Spleen (tissue), 11 donors: ENCODE measurements around the gene CAPN9. TPM values are rescaled to one million over a fixed set of nuclear protein-coding genes. Genes with fewer than 3 reads are reported as not detected.

Experiments used
- DNase-seq: peaks from one replicate; pipeline ENCODE4 v3.0.0-alpha.2; 2020
- H3K27ac ChIP-seq, 8 donors: fragments of 200-600 bp; sonication (generic) in 7 of 8; 1 replicate in 4 of 8; 2 replicates in 4 of 8; pipeline versions ENCODE4 v1.5.0 to v1.8.0; 2016 to 2021; ENCODE audit warnings: inconsistent platforms in 4 of 8, mild to moderate bottlenecking in 4 of 8, moderate library complexity in 1 of 8
- H3K27me3 ChIP-seq, 7 donors: fragments of 200-600 bp; sonication (generic) in 6 of 7; replicated peaks in 1 of 7; 1 replicate in 4 of 7; 2 replicates in 3 of 7; pipeline versions ENCODE4 v1.5.0 to v1.8.0; 2016 to 2021; ENCODE audit warnings: inconsistent platforms in 3 of 7, mild to moderate bottlenecking in 1 of 7
- H3K36me3 ChIP-seq, 6 donors: fragments of 200-600 bp; sonication (generic) in 5 of 6; 1 replicate in 4 of 6; 2 replicates in 2 of 6; pipeline versions ENCODE4 v1.5.0 to v1.8.0; 2016 to 2021; ENCODE audit warnings: inconsistent platforms in 2 of 6
- H3K4me1 ChIP-seq, 6 donors: fragments of 200-600 bp; sonication (generic) in 5 of 6; 1 replicate in 3 of 6; 2 replicates in 3 of 6; pipeline versions ENCODE4 v1.5.0 to v1.8.0; 2016 to 2021; ENCODE audit warnings: inconsistent platforms in 3 of 6
- H3K4me3 ChIP-seq, 8 donors: fragments of 200-600 bp; sonication (generic) in 7 of 8; 1 replicate in 4 of 8; 2 replicates in 4 of 8; pipeline versions ENCODE4 v1.5.0 to v1.8.0; 2016 to 2021; ENCODE audit warnings: inconsistent platforms in 4 of 8, mild to moderate bottlenecking in 4 of 8, moderate library complexity in 2 of 8
- H3K9me3 ChIP-seq, 8 donors: fragments of 200-600 bp; sonication (generic) in 7 of 8; 1 replicate in 4 of 8; 2 replicates in 4 of 8; pipeline versions ENCODE4 v1.5.0 to v1.8.0; 2016 to 2021; ENCODE audit warnings: inconsistent platforms in 4 of 8
- POLR2A ChIP-seq, 3 donors: fragments of 450-650 bp; IDR thresholded peaks; one replicate each; pipeline ENCODE4 v1.5.1; 2017; ENCODE audit warnings: antibody characterized with exemption in 3 of 3, mild to moderate bottlenecking in 1 of 3
- POLR2AphosphoS5 ChIP-seq, 3 donors: sonication (generic); formaldehyde crosslinking; IDR thresholded peaks; one replicate each; pipeline ENCODE4 v1.5.1; 2017; ENCODE audit warnings: antibody characterized with exemption in 3 of 3
- WGBS, 5 donors: extraction: QIAGEN DNeasy Blood & Tissue Kit in 3 of 5; methylation state at CpG; one replicate each; pipeline versions ENCODE4 v1.1.5 to v1.1.7; 2013 to 2018; 5-methylcytosine and 5-hydroxymethylcytosine counted together
- intact Hi-C: fragments of 100-400 bp; cut with DNase I; formaldehyde crosslinking; loops from one replicate; pipeline ENCODE4 v1.15.0; 2023; ENCODE audit warnings: low total_unique reads
- polyA plus RNA-seq, 3 donors: library from polyadenylated mRNA; stranded (reverse); fragments of 200-250 nt; gene quantifications; one replicate each; pipeline ENCODE4 v1.2.1, GENCODE V29; 2013
- total RNA-seq, 7 donors: library from RNA; depleted of rRNA in 3 of 7; stranded (reverse); fragments of >200 nt in 3 of 7; fragmentation: NEBNext Ultra II Directional in 4 of 7; extraction: Animal tissue kit (Norgen Biotek cat#: 25700) in 4 of 7; gene quantifications; one replicate each; pipeline versions ENCODE4 v1.1.0 to v1.2.1, GENCODE V29; 2016 to 2021
- TF ChIP-seq, protein P1 (sequence below), 11 experiments: fragments of 200-600 bp in 7 of 11; fragments of 450-650 bp in 4 of 11; sonication (generic) in 4 of 11; IDR thresholded peaks in 8 of 11; conservative IDR thresholded peaks in 3 of 11; 1 replicate in 7 of 11; 2 replicates in 4 of 11; pipeline versions ENCODE4 v1.4.0 to v1.8.0; 2016 to 2021; ENCODE audit warnings: antibody characterized with exemption in 11 of 11, inconsistent platforms in 4 of 11, mild to moderate bottlenecking in 1 of 11
- donor health status: healthy with polysubstance abuse.
- donor health status: DM: no; HTN: no; CAD: no; lungs with moderate emphysema.
- donor health status: DM: no; HTN: no; CAD: no.
- donor health status: Bipolar disorder and iron deficiency.
- donor health status: healthy.
- donor health status: DM: no; HTN: no; CAD: no.
- donor health status: DM: yes; HTN: yes; CAD: no.

Gene CAPN9
- total and polyA plus RNA-seq, 10 donors = 0.05 TPM; not detected in 9

GRCh38 chr1:230797376-230797920, 50.3 kb downstream of the CAPN9 start:
- Histone ChIP-seq H3K36me3 (no peaks in the 10 kb centered on the region), H3K4me3 (no peak overlapping the region), H3K4me1 (no peaks in the 10 kb centered on the region), H3K9me3 (no peaks in the 10 kb centered on the region), H3K27ac (no peak overlapping the region), H3K27me3 (peaks cover 0 to 20% (median 0%) of the 10 kb centered on the region in 7 donors)
- WGBS, 5 donors = 75 to 79% (median 78%) methylated on average over 13 of the region's 13 CpGs
- intact Hi-C loops = no loop called here
- DNase-seq = no peak
- TF ChIP-seq POLR2AphosphoS5 (IDR thresholded peaks at IDR 0.05) = no peak
- TF ChIP-seq, protein P1, sequence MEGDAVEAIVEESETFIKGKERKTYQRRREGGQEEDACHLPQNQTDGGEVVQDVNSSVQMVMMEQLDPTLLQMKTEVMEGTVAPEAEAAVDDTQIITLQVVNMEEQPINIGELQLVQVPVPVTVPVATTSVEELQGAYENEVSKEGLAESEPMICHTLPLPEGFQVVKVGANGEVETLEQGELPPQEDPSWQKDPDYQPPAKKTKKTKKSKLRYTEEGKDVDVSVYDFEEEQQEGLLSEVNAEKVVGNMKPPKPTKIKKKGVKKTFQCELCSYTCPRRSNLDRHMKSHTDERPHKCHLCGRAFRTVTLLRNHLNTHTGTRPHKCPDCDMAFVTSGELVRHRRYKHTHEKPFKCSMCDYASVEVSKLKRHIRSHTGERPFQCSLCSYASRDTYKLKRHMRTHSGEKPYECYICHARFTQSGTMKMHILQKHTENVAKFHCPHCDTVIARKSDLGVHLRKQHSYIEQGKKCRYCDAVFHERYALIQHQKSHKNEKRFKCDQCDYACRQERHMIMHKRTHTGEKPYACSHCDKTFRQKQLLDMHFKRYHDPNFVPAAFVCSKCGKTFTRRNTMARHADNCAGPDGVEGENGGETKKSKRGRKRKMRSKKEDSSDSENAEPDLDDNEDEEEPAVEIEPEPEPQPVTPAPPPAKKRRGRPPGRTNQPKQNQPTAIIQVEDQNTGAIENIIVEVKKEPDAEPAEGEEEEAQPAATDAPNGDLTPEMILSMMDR (IDR thresholded peaks at IDR 0.05 in 8 of 11, conservative IDR thresholded peaks at IDR 0.05 in 3 of 11) = no peak
- TF ChIP-seq POLR2A (IDR thresholded peaks at IDR 0.05) = no peak

GRCh38 chr1:230797942-230798365, 50.8 kb downstream of the CAPN9 start:
- H3K36me3 ChIP-seq = no peaks in the 10 kb centered on the region
- 35 to 57% (median 40%) methylated on average over 6 to 7 of the region's 7 CpGs for WGBS, 5 donors
- no peaks in the 10 kb centered on the region for H3K4me1 ChIP-seq
- TF ChIP-seq POLR2A (IDR thresholded peaks at IDR 0.05) = no peak
- TF ChIP-seq, protein P1 (IDR thresholded peaks at IDR 0.05 in 8 of 11, conservative IDR thresholded peaks at IDR 0.05 in 3 of 11) = peak in 5 of 11 experiments; percentile 25 to 51 (median 47)
- H3K9me3 ChIP-seq = no peaks in the 10 kb centered on the region
- peaks cover 0 to 20% (median 0%) of the 10 kb centered on the region in 7 donors for H3K27me3 ChIP-seq
- no peak overlapping the region for H3K4me3 ChIP-seq
- no peak overlapping the region for H3K27ac ChIP-seq
- intact Hi-C loops = no loop called here
- no peak for DNase-seq

GRCh38 chr1:230798491-230798890, 51.3 kb downstream of the CAPN9 start:
- Histone ChIP-seq H3K27me3 (peaks cover 0 to 20% (median 0%) of the 10 kb centered on the region in 7 donors), H3K4me1 (no peaks in the 10 kb centered on the region), H3K27ac (no peak overlapping the region), H3K36me3 (no peaks in the 10 kb centered on the region), H3K4me3 (no peak overlapping the region), H3K9me3 (no peaks in the 10 kb centered on the region)
- no peak for DNase-seq
- WGBS, 5 donors = 78 to 93% (median 83%) methylated on average over 5 of the region's 5 CpGs
- no peak for TF ChIP-seq POLR2AphosphoS5 (IDR thresholded peaks at IDR 0.05)
- no peak for TF ChIP-seq POLR2A (IDR thresholded peaks at IDR 0.05)
- intact Hi-C loops = no loop called here

DNA sequence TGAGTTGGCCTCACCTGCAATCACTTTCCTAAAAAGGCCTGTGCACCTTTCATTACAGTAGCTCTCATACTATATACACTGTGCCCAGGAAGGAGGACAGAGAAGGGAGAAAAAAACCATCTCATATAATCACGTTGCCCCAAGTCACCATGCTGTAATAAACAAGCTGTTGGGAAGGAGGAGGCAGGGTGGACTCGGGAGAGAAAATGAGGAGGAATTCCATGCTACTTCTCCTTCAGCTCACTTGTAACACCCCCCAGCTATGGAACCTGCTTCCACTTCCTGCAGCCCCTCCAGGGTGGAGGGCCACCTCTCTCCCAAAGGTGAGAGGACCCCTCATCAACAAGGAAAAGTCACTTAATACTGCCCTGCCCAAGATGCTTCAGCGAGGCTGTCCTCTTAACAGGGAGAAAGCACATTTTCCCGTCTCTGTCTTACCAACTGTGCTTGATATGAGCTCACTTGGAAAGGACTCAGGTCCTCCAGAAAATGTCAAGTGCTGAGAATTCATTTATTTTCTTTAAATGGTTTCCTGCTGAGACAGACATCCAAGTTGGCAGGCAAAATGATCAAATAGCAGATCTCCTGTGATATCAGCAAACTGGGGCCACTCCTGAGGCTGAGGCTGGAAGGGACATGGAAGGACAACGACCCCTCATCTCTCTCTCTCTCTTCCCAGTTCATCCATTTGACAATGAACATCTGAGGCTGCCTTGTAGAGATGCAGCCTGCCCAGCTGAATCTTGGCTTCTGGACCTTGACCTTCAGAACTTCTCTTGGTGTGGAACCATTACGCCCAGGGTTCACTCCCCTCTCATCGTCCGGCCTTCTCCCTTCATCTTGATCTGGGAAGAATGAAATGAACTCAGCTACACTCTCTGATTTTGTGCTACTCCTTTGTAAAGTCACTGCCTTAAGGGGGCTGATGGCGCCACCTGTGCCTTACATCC, 54.0 kb downstream of the CAPN9 start:
- TF ChIP-seq POLR2AphosphoS5 (IDR thresholded peaks at IDR 0.05) = no peak
- TF ChIP-seq POLR2A (IDR thresholded peaks at IDR 0.05) = no peak
- TF ChIP-seq, protein P1 (IDR thresholded peaks at IDR 0.05 in 8 of 11, conservative IDR thresholded peaks at IDR 0.05 in 3 of 11) = no peak
- H3K27me3 ChIP-seq = peaks cover 0 to 14% (median 0%) of the 10 kb centered on the region in 7 donors
- intact Hi-C loops = no loop called here
- no peaks in the 10 kb centered on the region for H3K4me1 ChIP-seq
- H3K9me3 ChIP-seq = peaks cover 0 to 1% (median 0%) of the 10 kb centered on the region in 8 donors
- no peak overlapping the region for H3K27ac ChIP-seq
- WGBS, 5 donors = 71 to 86% (median 74%) methylated on average over 9 of the region's 9 CpGs
- no peak overlapping the region for H3K4me3 ChIP-seq
- DNase-seq = no peak
- no peaks in the 10 kb centered on the region for H3K36me3 ChIP-seq
